ENCODE measurements around the gene SBF2. TPM values are rescaled to one million over a fixed set of nuclear protein-coding genes. Genes with fewer than 3 reads are reported as not detected.

The SBF2 gene
- total and polyA plus RNA-seq, 9 of the 15 experiments (the other 6 are each of a cell fraction or from before 2014, with no cell fraction given): 0.80 to 9.5 (median 5.0) TPM

GRCh38 chr11:9842923-9843322, 451.1 kb downstream of the SBF2 start (continued):
- TF ChIP-seq CHD7 (IDR thresholded peaks at IDR 0.05; ENCODE audit: low read depth, low read length) (no peak), ETS1 (conservative IDR thresholded peaks at IDR 0.05; ENCODE audit: control insufficient read depth, low read depth, low read length) (no peak), ZNF444 (CRISPR knock-in tag; IDR thresholded peaks at IDR 0.05) (no peak)
